T-helper 17 cell (primary cell): ENCODE data around the gene CACNB4. TPM values are rescaled to one million over a fixed set of nuclear protein-coding genes. Genes with fewer than 3 reads are reported as not detected.

Experiments used
- ATAC-seq: fragments of 150-1000 bp; cut with Tn5 transposase; 2 replicates; pipeline ENCODE4 v1.10.0; 2021; ENCODE audit warnings: mild to moderate bottlenecking, moderate library complexity
- DNase-seq, 3 donors: peaks; one replicate each; pipeline versions ENCODE4 v3.0.0 to v3.0.0-alpha.2; 2020 to 2021
- H3K9me3 ChIP-seq: one replicate; pipeline ENCODE4 v1.7.0; 2013; ENCODE audit warnings: low read length, mild to moderate bottlenecking; ENCODE audit not compliant: control insufficient read depth, poor library complexity, severe bottlenecking
- H3K27ac Mint-ChIP-seq: one replicate; pipeline ENCODE4 v1.8.0; 2022; ENCODE audit warnings: mild to moderate bottlenecking, moderate library complexity, mixed read lengths
- H3K27me3 Mint-ChIP-seq: one replicate; pipeline ENCODE4 v1.8.0; 2022; ENCODE audit warnings: mixed read lengths
- H3K36me3 Mint-ChIP-seq: one replicate; pipeline ENCODE4 v1.8.0; 2022; ENCODE audit warnings: low read depth, mixed read lengths
- H3K4me1 Mint-ChIP-seq: one replicate; pipeline ENCODE4 v1.8.0; 2022; ENCODE audit warnings: mild to moderate bottlenecking, mixed read lengths
- H3K4me3 Mint-ChIP-seq: one replicate; pipeline ENCODE4 v1.8.0; 2022; ENCODE audit warnings: mild to moderate bottlenecking, moderate library complexity, mixed read lengths
- total RNA-seq, 4 donors: library from RNA in 2 of 4; stranded (reverse) in 2 of 4; gene quantifications; one replicate each; pipeline ENCODE4 v1.2.3 and lab custom pipeline; 2022 to 2026

CACNB4 gene
- total RNA-seq, 2 donors from 2014 or later: 0.37 to 0.65 TPM

DNA sequence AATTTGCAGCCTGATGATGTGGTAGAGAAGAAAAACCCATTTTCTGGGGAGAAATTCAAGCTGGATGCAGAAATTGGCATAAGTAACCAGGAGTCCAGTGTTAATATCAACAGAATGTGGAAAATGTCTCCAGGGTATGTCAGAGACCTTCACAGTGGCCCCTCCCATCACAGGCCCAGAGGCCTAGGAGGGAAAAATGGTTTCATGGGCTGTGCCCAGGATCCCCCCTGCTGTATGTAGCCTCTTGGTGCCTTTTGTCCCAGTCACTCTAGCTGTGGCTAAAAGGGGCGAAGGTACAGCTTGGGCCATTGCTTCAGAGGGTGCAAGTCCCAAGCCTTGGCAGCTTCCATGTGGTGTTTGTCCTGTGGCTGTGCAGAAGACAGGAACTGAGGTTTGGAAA lies 40.2 kb downstream of the CACNB4 start:
- H3K4me1 Mint-ChIP-seq: no peaks in the 10 kb centered on the region
- no peak overlapping the region for H3K27ac Mint-ChIP-seq
- H3K9me3 ChIP-seq: no peaks in the 10 kb centered on the region
- DNase-seq: no peak
- peaks cover 2% of the 10 kb centered on the region for H3K36me3 Mint-ChIP-seq
- ATAC-seq: no peak
- peaks cover 31% of the 10 kb centered on the region for H3K27me3 Mint-ChIP-seq
- H3K4me3 Mint-ChIP-seq: no peak overlapping the region

DNA sequence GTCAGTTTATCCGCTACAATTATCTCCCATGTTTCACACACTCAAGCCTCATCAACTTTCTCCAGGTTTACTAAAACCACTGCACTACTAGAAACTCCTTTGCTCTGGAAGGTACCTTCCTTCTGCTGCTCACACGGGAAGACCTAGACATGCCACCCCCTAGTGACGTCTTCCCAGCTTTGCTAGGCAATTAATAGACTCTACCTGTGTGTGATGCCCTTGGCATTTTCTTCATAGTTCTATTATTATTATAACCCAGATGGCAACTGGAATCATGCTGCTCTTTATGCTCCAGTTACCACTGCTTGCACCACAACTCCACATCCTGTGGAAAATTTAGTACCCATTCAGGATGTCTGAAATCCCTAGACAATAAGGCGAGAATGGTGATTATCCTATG lies 42.4 kb downstream of the CACNB4 start:
- no peak overlapping the region for H3K4me3 Mint-ChIP-seq
- H3K9me3 ChIP-seq: no peaks in the 10 kb centered on the region
- DNase-seq: no peak
- H3K27ac Mint-ChIP-seq: no peak overlapping the region
- no peaks in the 10 kb centered on the region for H3K4me1 Mint-ChIP-seq
- peaks cover 17% of the 10 kb centered on the region for H3K27me3 Mint-ChIP-seq
- peaks cover 2% of the 10 kb centered on the region for H3K36me3 Mint-ChIP-seq
- ATAC-seq: no peak

- no peak for DNase-seq
- Mint-ChIP-seq H3K4me3 (no peak overlapping the region), H3K36me3 (peaks cover 2% of the 10 kb centered on the region), H3K4me1 (no peaks in the 10 kb centered on the region), H3K27me3 (peaks cover 17% of the 10 kb centered on the region), H3K27ac (no peak overlapping the region)
- H3K9me3 ChIP-seq: no peaks in the 10 kb centered on the region
- no peak for ATAC-seq
These were observed 43.3 kb downstream of the CACNB4 start for GRCh38 chr2:152055366-152056108.

DNA sequence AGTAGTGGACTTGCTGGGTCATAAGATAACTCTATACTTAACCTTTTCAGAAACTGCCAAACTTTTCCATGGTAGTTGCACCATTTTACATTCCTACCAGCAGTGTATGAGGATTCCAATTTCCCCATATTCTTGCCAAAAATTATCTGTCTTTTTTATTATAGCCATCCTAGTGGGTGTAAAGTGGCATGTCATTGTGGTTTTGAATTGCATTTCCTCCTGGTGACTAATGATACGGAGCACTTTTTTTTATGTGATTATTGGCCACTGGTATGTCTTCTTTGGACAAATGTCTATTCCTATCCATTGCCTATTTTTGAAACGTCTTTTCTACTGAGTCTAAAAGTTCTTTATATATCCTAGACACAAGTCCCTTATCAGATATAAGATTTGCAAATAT lies 44.3 kb downstream of the CACNB4 start:
- peaks cover 21% of the 10 kb centered on the region for H3K27me3 Mint-ChIP-seq

DNA sequence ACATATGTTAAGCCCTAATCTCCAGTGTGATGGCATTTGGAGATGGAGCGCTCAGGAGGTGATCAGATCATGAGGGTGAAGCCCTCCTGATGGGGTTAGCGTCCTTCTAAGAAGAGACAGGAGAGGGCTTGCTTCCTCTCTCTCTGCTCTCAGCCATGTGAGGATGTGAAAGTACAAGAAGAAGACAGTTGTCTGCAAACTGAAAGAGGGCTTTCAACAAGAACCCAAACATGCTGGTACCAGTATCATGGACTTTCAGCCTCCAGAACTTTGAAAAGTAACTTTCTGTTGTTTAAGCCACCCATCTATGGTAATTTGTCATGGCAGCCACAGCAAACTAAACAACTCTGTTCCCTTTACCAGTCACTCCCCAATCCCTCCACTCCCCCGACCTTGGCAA lies 47.4 kb downstream of the CACNB4 start:
- Mint-ChIP-seq H3K4me3 (no peak overlapping the region), H3K27ac (no peak overlapping the region), H3K27me3 (peaks cover 14% of the 10 kb centered on the region), H3K36me3 (no peaks in the 10 kb centered on the region), H3K4me1 (peaks cover 3% of the 10 kb centered on the region)
- DNase-seq (no peak), ATAC-seq (no peak)
- H3K9me3 ChIP-seq: no peaks in the 10 kb centered on the region

More for the DNA sequence above, 44.3 kb downstream of the CACNB4 start:
- Mint-ChIP-seq H3K4me3 (no peak overlapping the region), H3K36me3 (peaks cover 2% of the 10 kb centered on the region), H3K27ac (no peak overlapping the region), H3K4me1 (no peaks in the 10 kb centered on the region)
- DNase-seq: no peak
- ATAC-seq: no peak
- no peaks in the 10 kb centered on the region for H3K9me3 ChIP-seq

GRCh38 chr2:152050915-152051314 lies 47.9 kb downstream of the CACNB4 start:
- peaks cover 3% of the 10 kb centered on the region for H3K4me1 Mint-ChIP-seq
- no peaks in the 10 kb centered on the region for H3K36me3 Mint-ChIP-seq
- H3K27ac Mint-ChIP-seq: no peak overlapping the region
- no peaks in the 10 kb centered on the region for H3K9me3 ChIP-seq
- no peak overlapping the region for H3K4me3 Mint-ChIP-seq
- no peak for DNase-seq
- ATAC-seq: no peak
- peaks cover 14% of the 10 kb centered on the region for H3K27me3 Mint-ChIP-seq

- peaks cover 3% of the 10 kb centered on the region for H3K4me1 Mint-ChIP-seq
- no peaks in the 10 kb centered on the region for H3K9me3 ChIP-seq
- H3K36me3 Mint-ChIP-seq: no peaks in the 10 kb centered on the region
- H3K4me3 Mint-ChIP-seq: no peak overlapping the region
- ATAC-seq (no peak), DNase-seq (no peak)
- no peak overlapping the region for H3K27ac Mint-ChIP-seq
- H3K27me3 Mint-ChIP-seq: peaks cover 14% of the 10 kb centered on the region
These were observed 48.5 kb downstream of the CACNB4 start for GRCh38 chr2:152050341-152050740.

DNA sequence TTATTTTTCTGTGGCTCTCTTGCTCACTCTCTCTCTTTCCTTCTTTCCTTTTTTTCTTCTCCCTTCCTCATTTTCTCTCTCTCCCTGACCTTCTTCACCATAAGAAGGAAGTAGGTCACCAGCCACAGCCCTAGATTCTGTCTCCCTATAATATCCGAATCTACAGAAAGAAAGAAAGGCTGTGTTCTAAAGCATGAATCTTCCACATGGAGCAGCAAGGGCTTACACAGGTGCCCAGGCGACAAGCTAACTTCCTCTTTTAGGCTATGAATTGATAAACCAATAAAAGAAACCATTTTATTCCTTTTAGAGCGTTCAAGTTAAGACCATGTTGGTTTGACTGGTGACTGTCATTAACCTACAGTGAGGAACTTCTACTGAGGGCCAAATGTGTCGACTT lies 49.3 kb downstream of the CACNB4 start:
- Mint-ChIP-seq H3K4me3 (no peak overlapping the region), H3K4me1 (peaks cover 3% of the 10 kb centered on the region), H3K36me3 (no peaks in the 10 kb centered on the region), H3K27ac (no peak overlapping the region), H3K27me3 (peaks cover 14% of the 10 kb centered on the region)
- ATAC-seq: no peak
- DNase-seq: no peak
- H3K9me3 ChIP-seq: no peaks in the 10 kb centered on the region

- no peak for ATAC-seq
- H3K36me3 Mint-ChIP-seq: no peaks in the 10 kb centered on the region
- peaks cover 3% of the 10 kb centered on the region for H3K4me1 Mint-ChIP-seq
- H3K27me3 Mint-ChIP-seq: peaks cover 14% of the 10 kb centered on the region
- no peaks in the 10 kb centered on the region for H3K9me3 ChIP-seq
- no peak for DNase-seq
- H3K4me3 Mint-ChIP-seq: no peak overlapping the region
- H3K27ac Mint-ChIP-seq: no peak overlapping the region
These were observed 50.9 kb downstream of the CACNB4 start for GRCh38 chr2:152047824-152048471.

DNA sequence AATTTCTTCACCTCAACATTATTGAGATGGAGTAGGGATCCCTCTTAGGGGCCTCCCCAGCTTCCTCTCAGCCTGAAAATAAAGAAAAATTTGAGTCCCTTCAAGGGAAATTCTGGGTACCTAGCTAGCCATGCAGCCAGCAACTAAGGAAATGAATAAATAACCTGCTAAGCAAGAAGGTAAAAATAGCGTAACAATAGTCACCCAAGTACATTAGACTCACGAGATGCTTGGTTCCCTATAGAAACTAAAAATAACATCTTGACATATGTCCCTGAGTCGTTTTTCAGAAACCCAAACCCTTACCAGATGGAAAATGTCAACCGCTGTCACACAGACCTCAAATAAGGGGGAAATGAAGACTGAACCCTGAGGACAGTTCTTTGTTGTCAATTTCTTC lies 51.9 kb downstream of the CACNB4 start:
- no peak overlapping the region for H3K4me3 Mint-ChIP-seq
- ATAC-seq (no peak), DNase-seq (no peak)
- no peak overlapping the region for H3K27ac Mint-ChIP-seq
- H3K36me3 Mint-ChIP-seq: no peaks in the 10 kb centered on the region
- H3K27me3 Mint-ChIP-seq: peaks cover 19% of the 10 kb centered on the region
- peaks cover 3% of the 10 kb centered on the region for H3K4me1 Mint-ChIP-seq
- H3K9me3 ChIP-seq: no peaks in the 10 kb centered on the region

GRCh38 chr2:152042636-152043615 lies 55.9 kb downstream of the CACNB4 start:
- no peaks in the 10 kb centered on the region for H3K4me1 Mint-ChIP-seq
- H3K27me3 Mint-ChIP-seq: peaks cover 10% of the 10 kb centered on the region
- ATAC-seq (no peak), DNase-seq (no peak)
- no peaks in the 10 kb centered on the region for H3K9me3 ChIP-seq
- no peaks in the 10 kb centered on the region for H3K36me3 Mint-ChIP-seq
- H3K4me3 Mint-ChIP-seq: no peak overlapping the region
- H3K27ac Mint-ChIP-seq: no peak overlapping the region

GRCh38 chr2:152038441-152038958 lies 60.3 kb downstream of the CACNB4 start:
- peaks cover 10% of the 10 kb centered on the region for H3K27me3 Mint-ChIP-seq
- no peaks in the 10 kb centered on the region for H3K4me1 Mint-ChIP-seq

More at GRCh38 chr2:152038441-152038958, 60.3 kb downstream of the CACNB4 start:
- Mint-ChIP-seq H3K4me3 (no peak overlapping the region), H3K27ac (no peak overlapping the region), H3K36me3 (no peaks in the 10 kb centered on the region)
- no peaks in the 10 kb centered on the region for H3K9me3 ChIP-seq
- ATAC-seq: no peak
- DNase-seq: no peak
